Activated CD4-positive, CD25-positive, alpha-beta regulatory T cell treated with anti-CD3 and anti-CD28 coated beads, Interleukin-2, amount 50 U/mL, for 24 hours (primary cell): Measurements from ENCODE around the gene C1QTNF8.

Experiments
- ATAC-seq, 2 donors: fragments of 150-1000 bp; cut with Tn5 transposase; one replicate each; pipeline ENCODE4 v1.10.0; 2021; ENCODE audit warnings: mild to moderate bottlenecking in 1 of 2, moderate library complexity in 1 of 2

C1QTNF8 gene

GRCh38 chr16:1042866-1043265 is 53.2 kb downstream of the C1QTNF8 start:
- ATAC-seq, result no peak

- no peak for ATAC-seq
Measured at GRCh38 chr16:1042049-1042744, 53.8 kb downstream of the C1QTNF8 start.

GRCh38 chr16:1040346-1040745 is 55.7 kb downstream of the C1QTNF8 start:
- ATAC-seq, result no peak

GRCh38 chr16:1039762-1040161 is 56.3 kb downstream of the C1QTNF8 start:
- no peak for ATAC-seq

- ATAC-seq, result no peak
Measured at GRCh38 chr16:1038932-1039331, 57.1 kb downstream of the C1QTNF8 start.
